Naive thymus-derived CD8-positive, alpha-beta T cell (primary cell): Measurements from ENCODE around the gene RGS3. TPM values are rescaled to one million over a fixed set of nuclear protein-coding genes. Genes with fewer than 3 reads are reported as not detected.
"Not testable (repeated sequence)": the region's sequence is repeated elsewhere in the genome, so short reads cannot be mapped to it uniquely, and the experiment has no call there.

Experiments
- ATAC-seq, 2 donors: fragments of 150-1000 bp; cut with Tn5 transposase in 1 of 2; sonication (Bioruptor Pico), chemical (Tn5 transposase) in 1 of 2; 1 replicate in 1 of 2; 2 replicates in 1 of 2; pipeline ENCODE4 v1.10.0; 2021; ENCODE audit warnings: mild to moderate bottlenecking in 2 of 2, moderate library complexity in 2 of 2
- POLR2A ChIA-PET: fragments of 350-600 bp; sonication (Branson Sonifier 250); formaldehyde crosslinking; loops from one replicate; lab custom pipeline; 2021; ENCODE audit warnings: antibody characterized with exemption; lab: Charles Lee
- DNase-seq, 10 donors: peaks; one replicate each; pipeline versions ENCODE4 v3.0.0 to v3.0.0-alpha.2; 2020 to 2022
- H3K27ac Mint-ChIP-seq, 10 donors: one replicate each; pipeline ENCODE4 v1.8.0; 2020 to 2022; ENCODE audit warnings: mild to moderate bottlenecking in 10 of 10, mixed read lengths in 10 of 10, moderate library complexity in 4 of 10, inconsistent platforms in 1 of 10
- H3K27me3 Mint-ChIP-seq, 5 donors: one replicate each; pipeline ENCODE4 v1.8.0; 2021 to 2022; ENCODE audit warnings: mixed read lengths in 5 of 5
- H3K36me3 Mint-ChIP-seq, 3 donors: one replicate each; pipeline ENCODE4 v1.8.0; 2020 to 2022; ENCODE audit warnings: mixed read lengths in 3 of 3, mild to moderate bottlenecking in 2 of 3, inconsistent platforms in 1 of 3
- H3K4me1 Mint-ChIP-seq, 4 donors: one replicate each; pipeline ENCODE4 v1.8.0; 2021 to 2022; ENCODE audit warnings: mixed read lengths in 4 of 4
- H3K4me3 Mint-ChIP-seq, 10 donors: one replicate each; pipeline ENCODE4 v1.8.0; 2020 to 2022; ENCODE audit warnings: mild to moderate bottlenecking in 10 of 10, mixed read lengths in 10 of 10, moderate library complexity in 6 of 10, inconsistent platforms in 1 of 10
- H3K9me3 Mint-ChIP-seq, 9 donors: one replicate each; pipeline ENCODE4 v1.8.0; 2020 to 2022; ENCODE audit warnings: mixed read lengths in 9 of 9, mild to moderate bottlenecking in 3 of 9, inconsistent platforms in 1 of 9, moderate library complexity in 1 of 9
- polyA plus RNA-seq, 3 donors: library from polyadenylated mRNA; unstranded; fragments of 300-500 nt; fragmentation: Illumina TruSeq; gene quantifications; one replicate each; pipeline ENCODE4 v1.2.3, GENCODE V29; 2021
- total RNA-seq, 8 experiments: library from RNA in 2 of 8; stranded (reverse) in 2 of 8; gene quantifications; one replicate each; pipeline ENCODE4 v1.2.3 and lab custom pipeline; 2021 to 2026

The RGS3 gene
- 10 to 100 TPM; 27.8 to 29.5 TPM for total RNA-seq
- polyA plus RNA-seq = 10 to 100 TPM; 17.9 to 33.4 (median 26.1) TPM
- 15.1 to 40.1 (median 21.5) reads per million in 6 experiments for total RNA-seq (lab: John Stamatoyannopoulos, UW)

DNA sequence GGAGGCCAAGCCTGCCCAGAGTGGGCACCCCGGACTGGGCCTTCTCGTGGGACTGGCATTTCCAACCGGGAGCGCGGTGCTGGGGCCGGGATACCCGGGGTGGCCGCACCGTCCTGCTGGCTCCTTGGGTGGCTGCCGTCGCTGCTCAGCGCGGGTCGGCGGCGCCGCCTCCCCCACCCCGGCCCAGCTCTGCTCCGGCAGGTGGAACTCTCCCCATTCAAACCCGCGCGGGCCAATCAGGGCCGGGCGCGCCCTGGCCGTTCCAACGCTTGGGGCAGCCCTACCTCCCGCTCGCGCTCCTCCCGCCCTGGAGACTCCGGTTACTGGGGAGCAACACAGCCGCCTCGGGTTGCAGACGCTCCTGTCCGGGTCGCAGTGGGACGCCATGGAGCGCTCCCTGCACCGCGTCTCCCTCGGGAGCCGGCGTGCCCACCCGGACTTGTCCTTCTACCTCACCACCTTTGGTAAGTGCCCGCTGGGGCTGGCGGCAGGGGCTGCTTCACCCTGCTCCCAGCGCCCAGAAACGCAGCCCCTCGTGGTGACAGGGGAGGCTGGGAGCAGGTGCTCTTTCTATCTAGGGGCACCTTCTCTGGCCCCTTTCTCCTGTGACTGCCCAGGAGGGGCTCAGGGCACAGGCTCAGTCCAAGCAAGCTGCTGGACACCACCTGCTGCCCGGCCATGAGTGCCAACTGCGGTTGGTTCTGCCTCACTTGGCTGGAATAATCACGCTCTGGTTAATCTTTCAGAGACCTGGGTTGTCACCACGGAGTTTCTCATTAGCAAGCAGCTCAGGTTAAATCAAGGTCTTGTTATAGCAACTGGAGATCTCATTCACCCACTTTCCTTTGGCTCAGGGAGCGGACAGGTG lies at the start of gene RGS3:
RGS3 (plus strand) TSS at position 310 of the 868 bp plus-strand sequence; CDS start at position 386, 76 bp downstream.
- ATAC-seq = no peak
- peak within 1 kb of the TSS in 2 of 10 donors; percentile 2 to 40 for H3K27ac Mint-ChIP-seq

GRCh38 chr9:113416149-113416721 lies 47.3 kb upstream of the RGS3 start:
- H3K9me3 Mint-ChIP-seq = no peaks in the 10 kb centered on the region
- no peak overlapping the region for H3K27ac Mint-ChIP-seq
- no peak for DNase-seq
- ATAC-seq = no peak
- H3K4me3 Mint-ChIP-seq = no peak overlapping the region
- no peaks in the 10 kb centered on the region for H3K36me3 Mint-ChIP-seq
- POLR2A ChIA-PET = no interaction called here
- no peaks in the 10 kb centered on the region for H3K27me3 Mint-ChIP-seq
- H3K4me1 Mint-ChIP-seq = peaks cover 0 to 4% (median 0%) of the 10 kb centered on the region in 4 donors

More for the DNA sequence above, at the start of gene RGS3:
- Mint-ChIP-seq H3K4me1 (peaks cover 0 to 11% (median 3%) of the 10 kb centered on the region in 4 donors), H3K9me3 (peaks cover 0 to 11% (median 0%) of the 10 kb centered on the region in 9 donors), H3K36me3 (no peaks in the 10 kb centered on the region), H3K27me3 (no peaks in the 10 kb centered on the region), H3K4me3 (no peak within 1 kb of the TSS)
- no peak for DNase-seq
- POLR2A ChIA-PET = interaction anchor here (0.6 kb wide), 1 partner anchor 20 kb away, joined by 3 read pairs; no protein-coding TSS in a partner anchor

DNA sequence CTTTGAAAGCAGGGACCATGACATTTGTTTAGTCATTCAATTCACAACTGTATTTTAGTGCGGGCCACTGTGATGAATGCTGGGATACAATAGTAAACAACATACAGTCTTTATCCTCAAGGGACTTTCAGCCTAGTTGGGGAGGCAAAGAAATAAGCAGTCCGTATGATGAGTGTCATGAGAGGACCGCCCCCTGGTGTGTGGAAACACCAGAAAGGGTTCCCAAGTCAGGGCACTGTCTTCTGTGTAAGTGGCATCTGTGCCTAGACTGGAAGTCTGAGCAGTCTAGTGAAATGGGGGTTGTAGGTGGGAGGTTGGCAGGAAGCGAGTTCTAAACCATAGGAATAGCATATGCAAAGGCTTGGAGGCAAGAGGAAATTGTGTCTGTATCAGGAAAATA lies 46.2 kb upstream of the RGS3 start:
- no peak for ATAC-seq

GRCh38 chr9:113421726-113422125 lies 41.8 kb upstream of the RGS3 start:
- Mint-ChIP-seq H3K36me3 (no peaks in the 10 kb centered on the region), H3K9me3 (no peaks in the 10 kb centered on the region), H3K27ac (peak overlapping the region in 1 of 10 donors; percentile 31), H3K27me3 (peaks cover 1 to 18% (median 8%) of the 10 kb centered on the region in 5 donors), H3K4me3 (no peak overlapping the region), H3K4me1 (no peaks in the 10 kb centered on the region)
- ATAC-seq (no peak), DNase-seq (no peak)
- POLR2A ChIA-PET = no interaction called here

More for the DNA sequence above, 46.2 kb upstream of the RGS3 start:
- DNase-seq = no peak
- no peak overlapping the region for H3K27ac Mint-ChIP-seq
- no peaks in the 10 kb centered on the region for H3K36me3 Mint-ChIP-seq
- no peaks in the 10 kb centered on the region for H3K4me1 Mint-ChIP-seq
- no peaks in the 10 kb centered on the region for H3K9me3 Mint-ChIP-seq
- POLR2A ChIA-PET = no interaction called here
- H3K27me3 Mint-ChIP-seq = no peaks in the 10 kb centered on the region
- no peak overlapping the region for H3K4me3 Mint-ChIP-seq

DNA sequence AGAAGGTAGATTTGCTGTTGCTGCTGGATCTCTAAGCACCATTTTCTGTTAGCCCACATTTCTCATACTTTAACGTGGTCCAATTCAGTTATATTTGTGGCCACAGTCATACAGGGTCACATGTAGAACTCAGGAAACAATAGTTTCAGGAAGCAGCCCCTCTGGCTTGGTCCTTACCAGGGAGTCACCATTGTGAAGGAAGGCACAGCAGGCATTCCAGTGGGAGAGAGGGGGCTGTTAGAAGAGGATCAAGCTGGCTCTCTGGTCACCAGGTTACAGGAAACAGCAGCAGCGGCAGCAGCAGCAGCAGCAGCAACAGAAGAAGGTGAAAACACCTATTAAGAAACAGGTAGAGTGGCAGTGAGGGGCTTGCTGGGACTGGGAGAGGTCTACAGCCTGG lies 38.5 kb upstream of the RGS3 start:
- Mint-ChIP-seq H3K27ac (no peak overlapping the region), H3K9me3 (no peaks in the 10 kb centered on the region), H3K4me1 (no peaks in the 10 kb centered on the region), H3K27me3 (peaks cover 1 to 18% (median 8%) of the 10 kb centered on the region in 5 donors), H3K4me3 (no peak overlapping the region), H3K36me3 (no peaks in the 10 kb centered on the region)
- POLR2A ChIA-PET = no interaction called here
- ATAC-seq (no peak), DNase-seq (no peak)

GRCh38 chr9:113426701-113427100 lies 36.8 kb upstream of the RGS3 start:
- DNase-seq (no peak), ATAC-seq (no peak)
- Mint-ChIP-seq H3K27ac (no peak overlapping the region), H3K4me1 (no peaks in the 10 kb centered on the region), H3K4me3 (no peak overlapping the region), H3K9me3 (no peaks in the 10 kb centered on the region), H3K36me3 (no peaks in the 10 kb centered on the region), H3K27me3 (peaks cover 1 to 18% (median 8%) of the 10 kb centered on the region in 5 donors)
- POLR2A ChIA-PET = no interaction called here

GRCh38 chr9:113427629-113428028 lies 35.9 kb upstream of the RGS3 start:
- ATAC-seq (no peak), DNase-seq (no peak)
- Mint-ChIP-seq H3K27ac (peak overlapping the region in 1 of 10 donors; percentile 13), H3K4me1 (no peaks in the 10 kb centered on the region), H3K4me3 (no peak overlapping the region), H3K9me3 (no peaks in the 10 kb centered on the region), H3K36me3 (no peaks in the 10 kb centered on the region), H3K27me3 (peaks cover 1 to 18% (median 8%) of the 10 kb centered on the region in 5 donors)
- POLR2A ChIA-PET = no interaction called here

DNA sequence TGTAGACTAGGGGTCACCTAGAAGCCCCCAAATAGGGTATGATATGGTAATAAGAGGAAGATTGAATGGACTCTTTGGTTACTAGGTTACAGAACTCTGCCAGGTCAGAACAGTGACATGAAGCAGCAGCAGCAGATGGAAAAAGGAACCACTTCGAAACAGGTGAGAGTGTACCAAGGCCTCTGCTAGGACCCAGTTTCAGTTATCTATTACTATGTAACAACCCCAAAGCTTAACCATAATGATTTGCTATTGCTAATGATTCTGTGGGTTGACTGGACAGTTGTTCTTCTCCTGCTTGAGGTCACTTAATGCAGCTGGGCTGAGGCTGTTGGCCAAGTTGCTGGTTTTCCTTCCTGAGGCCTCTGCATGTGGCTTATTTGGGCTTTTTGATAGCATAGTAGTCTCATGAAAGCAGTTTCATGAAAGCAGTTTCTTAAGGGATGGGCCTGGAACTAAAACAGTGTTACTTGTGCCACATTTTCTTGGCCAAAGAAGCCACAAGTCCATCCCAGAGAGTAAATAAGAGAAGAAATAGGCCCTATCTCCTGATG lies 35.4 kb upstream of the RGS3 start:
- no peak for ATAC-seq
- no peak for DNase-seq
- H3K27ac Mint-ChIP-seq = peak overlapping the region in 1 of 10 donors; percentile 13
- no peaks in the 10 kb centered on the region for H3K9me3 Mint-ChIP-seq
- no peak overlapping the region for H3K4me3 Mint-ChIP-seq
- H3K36me3 Mint-ChIP-seq = no peaks in the 10 kb centered on the region
- H3K27me3 Mint-ChIP-seq = peaks cover 1 to 18% (median 8%) of the 10 kb centered on the region in 5 donors
- H3K4me1 Mint-ChIP-seq = no peaks in the 10 kb centered on the region
- POLR2A ChIA-PET = no interaction called here

DNA sequence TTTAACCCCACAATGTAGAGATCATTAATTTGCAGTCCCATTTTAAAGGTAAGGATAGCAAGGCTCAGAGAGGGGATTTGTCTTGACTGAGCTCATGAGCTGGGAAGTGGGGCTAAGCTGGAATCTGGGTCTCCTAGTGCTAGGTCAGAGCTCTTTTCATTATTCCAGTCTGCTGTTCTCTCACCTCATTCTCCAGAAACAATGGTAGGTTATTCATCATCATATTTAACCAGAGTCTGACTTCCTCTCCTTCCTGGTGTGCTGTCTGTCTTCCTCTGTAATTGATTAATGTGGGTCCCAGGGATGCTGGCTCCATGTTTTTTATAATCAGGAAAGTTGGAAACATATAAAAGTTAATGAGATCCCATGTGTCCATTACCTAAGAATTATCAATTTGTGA lies 32.3 kb upstream of the RGS3 start:
- Mint-ChIP-seq H3K36me3 (no peaks in the 10 kb centered on the region), H3K4me1 (no peaks in the 10 kb centered on the region), H3K4me3 (no peak overlapping the region), H3K27me3 (peaks cover 0 to 5% (median 1%) of the 10 kb centered on the region in 5 donors), H3K27ac (no peak overlapping the region), H3K9me3 (peaks cover 0 to 2% (median 0%) of the 10 kb centered on the region in 9 donors)
- ATAC-seq (no peak), DNase-seq (no peak)
- POLR2A ChIA-PET = no interaction called here

DNA sequence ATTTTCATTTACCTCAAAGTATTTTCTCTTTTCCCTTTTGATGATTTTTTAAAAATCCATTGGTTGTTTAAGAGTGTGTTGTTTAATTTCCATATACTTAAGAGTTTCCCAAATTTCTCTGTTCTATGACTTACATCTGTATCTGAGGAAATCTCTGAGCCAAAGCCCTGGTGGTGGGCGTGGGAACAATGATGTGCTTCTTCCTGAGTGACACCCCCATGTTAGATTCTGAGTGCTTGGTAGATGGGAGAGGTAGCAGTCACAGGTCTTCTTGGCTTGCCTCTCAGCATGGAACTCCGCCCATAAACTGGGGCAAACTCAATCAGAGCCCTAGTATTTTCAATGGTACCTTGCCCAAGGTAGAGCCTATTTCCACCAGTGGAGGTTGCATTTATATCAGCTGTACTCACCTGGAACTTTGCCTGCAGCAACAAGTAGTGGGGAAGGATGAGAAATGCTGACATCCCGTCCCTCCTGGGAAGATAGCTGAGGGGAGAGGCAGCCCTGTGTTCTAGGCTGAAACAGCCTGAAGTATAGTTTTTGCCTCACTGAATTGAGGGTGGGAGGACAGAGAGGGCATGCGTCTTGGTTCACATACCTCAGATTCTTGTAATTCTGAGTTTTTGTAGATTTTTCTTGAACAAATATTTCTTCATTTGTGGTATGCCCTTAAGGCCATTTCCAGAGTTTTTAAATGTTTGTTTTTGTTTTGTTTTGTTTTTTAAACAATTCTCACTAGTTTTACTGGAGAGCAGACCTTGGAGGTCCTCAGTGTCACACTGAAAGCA lies 26.6 kb upstream of the RGS3 start:
- Mint-ChIP-seq H3K4me1 (no peaks in the 10 kb centered on the region), H3K9me3 (peaks cover 0 to 2% (median 0%) of the 10 kb centered on the region in 9 donors), H3K4me3 (no peak overlapping the region), H3K27ac (no peak overlapping the region), H3K27me3 (peaks cover 0 to 1% (median 0%) of the 10 kb centered on the region in 5 donors), H3K36me3 (no peaks in the 10 kb centered on the region)
- POLR2A ChIA-PET = no interaction called here
- ATAC-seq (no peak), DNase-seq (no peak)

GRCh38 chr9:113437716-113438115 lies 25.8 kb upstream of the RGS3 start:
- DNase-seq, ATAC-seq, H3K27ac Mint-ChIP-seq, POLR2A ChIA-PET, H3K4me1 Mint-ChIP-seq, H3K27me3 Mint-ChIP-seq, H3K36me3 Mint-ChIP-seq, H3K4me3 Mint-ChIP-seq, H3K9me3 Mint-ChIP-seq: not testable (repeated sequence)

DNA sequence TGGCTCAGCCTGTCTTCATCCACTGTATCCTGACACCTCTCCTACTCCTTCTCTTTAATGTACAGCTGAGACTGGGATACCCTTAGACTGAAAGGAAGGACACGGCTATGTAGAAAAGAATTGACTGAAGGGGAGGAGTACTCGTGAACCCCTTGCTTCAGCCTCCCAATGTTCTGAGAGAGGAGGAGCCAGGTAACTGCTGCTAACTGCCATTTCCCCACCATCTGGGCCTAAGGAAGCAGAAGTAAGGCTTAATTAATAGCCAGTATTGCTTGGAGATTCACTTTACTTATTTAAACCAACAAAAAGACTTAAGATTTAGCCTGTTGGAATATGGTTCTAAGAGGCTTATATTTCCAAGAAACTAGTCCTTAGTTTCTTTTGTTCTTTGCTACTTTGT lies 18.8 kb upstream of the RGS3 start:
- POLR2A ChIA-PET = no interaction called here
- Mint-ChIP-seq H3K27me3 (no peaks in the 10 kb centered on the region), H3K4me3 (no peak overlapping the region), H3K36me3 (no peaks in the 10 kb centered on the region), H3K27ac (no peak overlapping the region), H3K4me1 (peaks cover 0 to 3% (median 1%) of the 10 kb centered on the region in 4 donors), H3K9me3 (no peaks in the 10 kb centered on the region)
- ATAC-seq (no peak), DNase-seq (no peak)
